HuH-7.5 (cell line): ENCODE measurements around the gene BMPR1B.

Experiments used
- DNase-seq: peaks from one replicate; pipeline ENCODE4 v3.0.0; 2011; ENCODE audit warnings: low spot score

BMPR1B gene

DNA sequence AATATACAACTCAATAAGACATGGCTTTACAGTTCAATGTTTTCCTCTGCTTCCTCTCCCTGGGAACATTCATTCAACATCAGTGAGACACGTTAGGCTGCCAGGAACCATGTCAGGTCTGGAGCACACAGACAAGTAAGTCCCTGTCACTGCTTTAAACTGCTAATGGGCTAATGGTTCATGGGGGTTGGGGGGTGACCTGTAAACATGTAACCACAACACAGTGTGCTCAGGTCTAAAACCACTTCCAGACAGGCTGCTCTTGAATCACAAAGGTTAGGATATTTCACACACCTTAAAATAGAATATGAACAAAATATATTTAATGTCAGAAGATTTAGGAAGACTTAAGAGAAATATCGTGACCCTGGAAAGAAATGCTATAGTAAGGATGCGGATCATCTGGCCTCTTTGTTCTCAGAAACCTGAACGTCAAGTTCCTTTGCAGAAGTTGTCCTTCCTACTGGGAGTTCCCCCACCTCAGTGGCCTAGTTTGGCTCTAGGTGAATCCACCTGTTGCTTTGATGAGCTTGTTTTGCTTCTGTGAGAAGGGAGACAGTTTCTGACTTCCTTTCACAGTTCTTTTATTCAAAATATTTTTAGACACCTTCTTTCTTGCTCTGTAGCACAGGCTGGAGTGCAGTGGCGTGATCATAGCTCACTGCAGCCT is 431.1 kb downstream of the BMPR1B start:
- DNase-seq: no peak

DNA sequence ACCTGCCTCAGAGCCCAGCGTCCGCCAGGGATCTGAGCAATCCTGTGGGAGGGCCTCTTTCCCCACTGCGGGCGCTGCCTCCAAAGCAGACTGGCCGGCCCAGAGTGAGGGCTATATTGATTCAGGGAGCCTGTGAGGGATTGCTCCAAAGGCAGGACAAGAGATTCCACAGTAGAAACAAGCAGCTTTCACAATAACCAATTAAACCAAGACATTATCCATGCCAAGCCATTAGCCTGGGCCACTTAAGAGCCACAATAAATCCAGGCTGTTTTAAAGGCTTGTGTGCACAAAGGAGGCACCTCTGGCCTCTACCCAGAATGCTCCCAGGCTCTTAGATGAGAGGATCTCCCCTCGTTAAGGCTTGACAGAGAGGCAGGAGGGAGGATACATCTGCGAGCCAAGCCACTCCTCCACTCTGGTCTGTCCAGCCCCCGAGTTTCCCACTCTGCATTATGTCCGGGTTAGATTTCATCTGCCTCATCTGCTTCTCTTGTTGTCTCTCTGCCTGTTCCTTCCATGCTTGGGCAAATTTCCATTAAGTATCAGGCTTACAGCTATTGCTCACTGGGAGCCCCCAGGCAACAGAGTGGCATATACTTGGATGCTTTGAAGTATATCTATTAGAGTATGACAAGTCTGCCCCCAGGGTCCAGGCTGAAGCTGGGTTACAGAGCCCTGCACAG is 433.1 kb downstream of the BMPR1B start:
- no peak for DNase-seq

DNA sequence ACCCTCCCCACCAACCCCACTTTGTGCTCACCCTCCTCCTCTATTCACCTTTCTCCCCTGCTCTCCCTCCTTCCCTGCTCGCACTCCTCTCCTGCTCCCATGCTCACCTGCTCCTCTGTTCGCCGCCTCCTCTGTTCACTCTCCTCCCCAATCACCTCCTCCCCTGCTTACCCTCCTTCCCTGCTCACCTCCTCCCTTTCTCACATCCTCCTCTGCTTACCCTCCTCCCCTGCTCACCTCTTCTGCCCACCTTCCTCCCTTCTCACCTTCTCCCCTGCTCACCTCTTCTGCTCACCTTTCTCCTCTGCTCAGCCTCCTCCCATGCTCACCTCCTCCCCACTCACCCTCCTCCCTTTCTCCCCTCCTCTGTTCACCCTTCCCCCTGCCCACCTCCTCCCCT is 433.8 kb downstream of the BMPR1B start:
- no peak for DNase-seq

DNA sequence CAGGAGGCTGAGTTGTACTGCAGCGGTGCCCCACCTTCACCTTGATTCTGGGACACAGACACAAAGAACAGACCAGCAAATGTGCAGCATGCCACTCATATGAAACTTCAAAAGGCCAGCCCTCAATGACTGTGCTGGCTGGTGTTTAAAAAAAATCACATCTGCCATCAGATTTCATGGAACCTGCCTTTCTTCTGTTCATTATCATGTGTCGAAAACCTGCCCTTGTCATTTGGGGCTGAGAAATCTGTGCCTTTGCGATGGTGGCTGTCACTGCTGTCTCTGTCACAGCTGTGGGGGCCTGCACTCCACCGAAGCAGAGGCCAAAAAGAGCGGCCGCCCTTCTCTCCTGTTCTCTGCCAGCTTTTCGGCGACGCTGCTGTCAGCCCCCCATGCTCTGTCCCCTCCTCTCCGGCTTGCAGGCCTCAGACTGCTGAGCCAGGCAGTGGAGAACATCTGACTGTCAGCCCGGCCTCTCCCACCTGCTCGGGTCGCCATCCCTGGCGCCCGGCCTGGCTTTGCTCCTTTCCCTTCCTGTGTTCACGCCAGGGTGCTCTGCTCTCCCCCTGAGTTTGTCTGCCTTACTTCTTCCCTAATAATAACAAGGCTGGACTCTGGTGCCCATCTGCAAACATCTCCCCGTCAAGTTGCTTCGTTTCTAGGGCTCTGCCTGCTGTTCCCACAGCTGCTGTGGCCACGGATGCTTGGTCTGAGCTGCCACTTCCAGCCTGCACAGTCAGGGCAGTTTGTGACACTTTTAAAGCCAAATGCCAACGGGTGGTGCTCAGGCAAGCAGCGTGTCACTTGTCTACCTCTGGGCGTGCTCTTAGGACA is 435.9 kb downstream of the BMPR1B start:
- DNase-seq: no peak

DNA sequence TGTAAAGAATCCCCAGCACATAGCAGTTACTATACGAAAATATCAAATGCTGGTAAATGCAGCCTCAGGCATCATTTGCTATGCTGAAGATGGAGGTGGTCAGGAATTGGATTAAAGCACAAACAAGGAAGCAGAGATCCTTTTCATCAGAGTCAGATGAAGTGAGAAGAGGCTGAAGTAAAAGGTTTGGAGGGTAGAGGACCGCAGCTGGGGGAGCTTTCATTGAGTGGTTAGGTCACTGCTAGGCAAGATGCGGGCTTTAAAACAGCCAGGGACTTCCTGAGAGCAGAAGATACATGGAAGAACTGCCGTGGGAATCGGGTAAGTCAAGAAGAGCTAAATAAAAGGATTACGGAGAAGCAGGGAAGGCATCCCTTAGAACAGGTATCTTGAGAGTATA is 439.6 kb downstream of the BMPR1B start:
- DNase-seq: no peak

DNA sequence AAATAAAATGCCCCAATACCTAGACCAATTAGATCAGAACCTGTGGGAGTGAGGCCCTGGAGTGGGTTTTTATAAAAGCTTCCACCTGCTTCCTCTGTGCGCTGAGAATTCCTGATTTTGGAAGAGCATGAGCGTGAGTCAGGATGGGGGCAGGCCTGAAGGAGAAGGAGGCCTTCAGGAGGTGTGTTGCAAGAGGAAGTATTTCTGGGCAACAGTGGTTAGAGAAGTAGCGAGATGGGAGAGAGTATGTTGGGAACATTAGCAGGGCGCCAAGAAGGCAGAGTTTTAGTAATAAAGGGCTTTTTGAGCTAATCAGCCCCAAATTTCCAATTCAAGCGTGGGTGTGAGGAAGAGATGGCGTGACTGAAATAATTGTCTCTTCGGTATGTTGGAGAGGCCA is 441.2 kb downstream of the BMPR1B start:
- DNase-seq: no peak

DNA sequence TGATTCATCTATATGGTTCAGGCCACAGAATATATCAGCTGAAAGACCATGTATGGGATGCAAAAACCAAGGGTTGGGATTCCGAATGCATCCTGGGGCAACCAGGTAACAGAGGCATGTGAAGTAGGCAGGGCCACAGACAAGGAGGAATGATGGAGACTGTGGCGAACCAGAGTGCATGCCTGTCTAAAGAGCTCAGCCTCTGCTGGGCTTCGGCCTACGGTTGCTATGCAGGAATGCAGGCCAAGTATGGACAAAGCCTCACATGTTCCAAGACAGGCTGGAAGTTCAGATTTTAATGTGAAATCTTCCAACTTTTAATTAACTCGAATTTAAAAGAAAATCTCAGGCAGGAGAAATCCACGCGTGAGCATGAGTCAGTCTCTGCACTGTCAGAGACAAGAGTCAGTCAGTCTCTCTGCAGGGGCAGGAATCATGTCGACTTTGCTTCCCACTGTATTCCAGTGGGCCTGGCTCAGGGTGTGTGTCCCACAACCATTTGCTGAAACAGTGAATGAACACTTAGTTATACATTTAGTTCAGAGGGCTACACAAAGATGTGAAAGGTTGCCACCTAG is 446.6 kb downstream of the BMPR1B start:
- no peak for DNase-seq

DNA sequence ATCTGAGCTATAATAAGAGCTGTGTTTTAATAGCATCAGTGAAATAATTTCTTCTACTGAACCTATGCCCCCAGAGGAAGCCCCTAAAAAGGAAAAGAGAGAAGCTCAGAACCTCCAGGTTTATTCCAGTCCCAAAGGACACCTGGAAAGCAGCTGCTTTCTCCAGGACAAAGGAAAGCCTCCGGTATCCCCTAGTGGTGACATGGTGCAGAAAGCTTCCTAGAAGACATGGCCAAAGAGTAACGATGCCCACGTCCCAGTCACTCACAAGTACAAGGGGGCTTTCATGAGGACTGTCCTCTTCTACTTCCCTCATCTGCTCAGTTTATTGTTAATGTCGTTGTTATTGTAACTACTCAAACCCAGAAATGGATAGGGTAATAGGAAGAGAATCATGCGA is 447.1 kb downstream of the BMPR1B start:
- DNase-seq: no peak
